WERI-Rb-1 (cell line): ENCODE data around the gene RABL6.
A peak's percentile ranks its signal among the peaks of the same experiment; 100 is the strongest.

Experiments used
- DNase-seq: peaks from one replicate; pipeline ENCODE4 v3.0.0-alpha.2; 2020
- H3K27ac ChIP-seq: fragments of 250-450 bp; sonication (Bioruptor Pico); 2 replicates; pipeline ENCODE4 v1.5.1; 2020; ENCODE audit warnings: mild to moderate bottlenecking, moderate library complexity
- H3K27me3 ChIP-seq: fragments of 250-450 bp; sonication (Bioruptor Pico); 2 replicates; pipeline ENCODE4 v1.5.1; 2021; ENCODE audit warnings: mild to moderate bottlenecking, low read depth, moderate library complexity; ENCODE audit not compliant: insufficient read depth, severe bottlenecking
- H3K36me3 ChIP-seq: fragments of 250-450 bp; sonication (Bioruptor Pico); 2 replicates; pipeline ENCODE4 v1.5.1; 2020; ENCODE audit warnings: mild to moderate bottlenecking, moderate library complexity
- H3K4me3 ChIP-seq: 2 replicates; pipeline ENCODE4 v1.5.1; 2011; ENCODE audit warnings: low read depth, mild to moderate bottlenecking, control low read depth, low read length
- H3K9me3 ChIP-seq: fragments of 250-450 bp; sonication (Bioruptor Pico); 2 replicates; pipeline ENCODE4 v1.5.1; 2021; ENCODE audit warnings: mild to moderate bottlenecking, moderate library complexity; ENCODE audit not compliant: severe bottlenecking
- TF ChIP-seq, protein P1 (sequence below): IDR thresholded peaks from 2 replicates; pipeline ENCODE4 v1.5.1; 2011; ENCODE audit warnings: low read depth, mild to moderate bottlenecking, control low read depth, inconsistent platforms, low read length

The RABL6 gene

GRCh38 chr9:136821826-136822544 is 14.2 kb downstream of the RABL6 start:
- TF ChIP-seq, protein P1, sequence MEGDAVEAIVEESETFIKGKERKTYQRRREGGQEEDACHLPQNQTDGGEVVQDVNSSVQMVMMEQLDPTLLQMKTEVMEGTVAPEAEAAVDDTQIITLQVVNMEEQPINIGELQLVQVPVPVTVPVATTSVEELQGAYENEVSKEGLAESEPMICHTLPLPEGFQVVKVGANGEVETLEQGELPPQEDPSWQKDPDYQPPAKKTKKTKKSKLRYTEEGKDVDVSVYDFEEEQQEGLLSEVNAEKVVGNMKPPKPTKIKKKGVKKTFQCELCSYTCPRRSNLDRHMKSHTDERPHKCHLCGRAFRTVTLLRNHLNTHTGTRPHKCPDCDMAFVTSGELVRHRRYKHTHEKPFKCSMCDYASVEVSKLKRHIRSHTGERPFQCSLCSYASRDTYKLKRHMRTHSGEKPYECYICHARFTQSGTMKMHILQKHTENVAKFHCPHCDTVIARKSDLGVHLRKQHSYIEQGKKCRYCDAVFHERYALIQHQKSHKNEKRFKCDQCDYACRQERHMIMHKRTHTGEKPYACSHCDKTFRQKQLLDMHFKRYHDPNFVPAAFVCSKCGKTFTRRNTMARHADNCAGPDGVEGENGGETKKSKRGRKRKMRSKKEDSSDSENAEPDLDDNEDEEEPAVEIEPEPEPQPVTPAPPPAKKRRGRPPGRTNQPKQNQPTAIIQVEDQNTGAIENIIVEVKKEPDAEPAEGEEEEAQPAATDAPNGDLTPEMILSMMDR, result no peak
- Histone ChIP-seq H3K9me3 (no peaks in the 10 kb centered on the region), H3K27me3 (no peaks in the 10 kb centered on the region), H3K36me3 (peaks cover 42% of the 10 kb centered on the region), H3K4me3 (no peak overlapping the region), H3K27ac (no peak overlapping the region)
- no peak for DNase-seq

- H3K4me3 ChIP-seq, result no peak overlapping the region
- TF ChIP-seq, protein P1, result no peak
- no peak overlapping the region for H3K27ac ChIP-seq
- no peak for DNase-seq
- peaks cover 53% of the 10 kb centered on the region for H3K36me3 ChIP-seq
- H3K9me3 ChIP-seq, result no peaks in the 10 kb centered on the region
- H3K27me3 ChIP-seq, result no peaks in the 10 kb centered on the region
Measured at GRCh38 chr9:136823136-136824046, 15.6 kb downstream of the RABL6 start.

DNA sequence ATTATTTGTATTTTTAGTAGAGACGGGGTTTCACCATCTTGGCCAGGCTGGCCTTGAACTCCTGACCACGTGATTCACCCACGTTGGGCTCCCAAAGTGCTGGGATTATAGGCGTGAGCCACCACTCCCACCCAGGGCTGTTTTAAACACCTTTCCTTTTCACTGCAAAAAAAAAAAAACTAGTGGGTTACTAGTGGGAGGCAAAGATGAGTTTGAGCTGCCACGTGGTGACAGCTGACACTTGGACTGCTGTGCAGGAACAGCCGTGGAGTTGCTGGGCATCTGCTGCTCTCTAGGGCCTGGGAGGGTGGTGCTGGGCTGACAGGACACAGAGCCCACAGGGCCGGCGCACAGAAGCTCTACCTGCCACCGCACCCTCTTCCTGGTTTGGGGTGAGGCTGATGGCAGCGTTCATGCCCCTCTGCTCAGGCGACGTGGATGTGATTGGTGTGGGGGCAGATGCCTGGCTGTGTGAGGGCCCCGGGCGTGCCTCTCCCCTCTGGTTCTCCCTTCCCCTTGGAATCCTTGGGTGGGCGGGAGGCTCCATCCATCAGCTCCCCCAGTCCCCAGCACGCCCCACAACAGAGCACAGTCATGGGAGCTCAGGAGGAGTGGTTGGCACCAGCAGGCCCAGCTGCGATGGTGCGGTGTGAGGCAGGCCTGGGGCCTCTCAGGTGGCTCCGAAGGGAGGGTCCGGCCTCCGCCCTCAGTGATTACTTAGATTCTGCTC is 16.9 kb downstream of the RABL6 start:
- no peaks in the 10 kb centered on the region for H3K27me3 ChIP-seq
- TF ChIP-seq, protein P1, result no peak
- no peak for DNase-seq
- H3K36me3 ChIP-seq, result peaks cover 66% of the 10 kb centered on the region
- no peaks in the 10 kb centered on the region for H3K9me3 ChIP-seq
- H3K4me3 ChIP-seq, result no peak overlapping the region
- H3K27ac ChIP-seq, result no peak overlapping the region

DNA sequence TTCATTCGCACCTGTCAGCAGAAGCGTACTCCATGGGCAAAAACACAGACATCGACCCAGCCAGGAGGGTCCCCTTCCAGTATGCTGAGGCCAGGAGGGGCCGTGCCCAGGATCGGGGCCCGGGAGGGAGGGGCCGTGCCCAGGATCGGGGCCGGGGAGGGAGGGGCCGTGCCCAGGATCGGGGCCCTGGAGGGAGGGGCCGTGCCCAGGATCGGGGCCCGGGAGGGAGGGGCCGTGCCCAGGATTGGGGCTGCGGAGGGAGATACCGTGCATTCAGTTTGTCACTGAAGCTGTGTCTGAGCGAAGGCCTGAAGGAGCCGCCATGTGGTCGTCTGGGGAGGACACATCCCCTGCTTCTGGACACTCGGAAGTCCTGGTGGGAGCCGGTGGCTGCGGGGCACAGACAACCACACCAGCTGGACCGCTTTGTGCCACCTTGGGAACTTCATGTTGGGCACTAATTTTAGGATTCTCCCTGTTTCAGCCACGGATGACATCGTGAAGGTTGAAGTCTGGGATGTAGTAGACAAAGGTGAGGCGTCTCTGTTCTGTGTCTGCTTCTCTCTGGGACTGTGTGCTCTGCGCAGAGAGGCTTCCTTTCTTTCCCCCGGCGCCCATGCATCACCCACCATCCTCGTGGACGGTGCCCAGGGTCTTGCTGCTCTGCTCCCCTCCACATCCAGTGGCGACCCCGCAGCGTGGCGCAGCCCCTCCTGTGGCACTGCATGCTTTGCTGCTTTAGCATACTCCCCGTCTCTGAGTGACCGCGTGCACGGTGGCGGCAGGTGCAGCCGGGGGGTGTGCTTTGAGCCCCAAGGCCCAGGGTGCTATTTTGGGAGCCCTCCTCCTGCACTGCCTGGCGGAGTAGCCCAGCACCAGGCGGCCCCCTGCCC is 17.8 kb downstream of the RABL6 start:
- no peak overlapping the region for H3K4me3 ChIP-seq
- TF ChIP-seq, protein P1, result peak; percentile 17; the same call in 1 of the 2 replicates
- no peaks in the 10 kb centered on the region for H3K27me3 ChIP-seq
- DNase-seq, result no peak
- H3K9me3 ChIP-seq, result no peaks in the 10 kb centered on the region
- peaks cover 74% of the 10 kb centered on the region for H3K36me3 ChIP-seq
- H3K27ac ChIP-seq, result no peak overlapping the region

- H3K27me3 ChIP-seq, result no peaks in the 10 kb centered on the region
- TF ChIP-seq, protein P1, result no peak
- H3K36me3 ChIP-seq, result peaks cover 75% of the 10 kb centered on the region
- no peaks in the 10 kb centered on the region for H3K9me3 ChIP-seq
- H3K4me3 ChIP-seq, result no peak overlapping the region
- H3K27ac ChIP-seq, result no peak overlapping the region
- no peak for DNase-seq
Measured at GRCh38 chr9:136826188-136826541, 18.4 kb downstream of the RABL6 start.
